EH (cell line): ENCODE measurements around the gene WNK4.
A peak's percentile ranks its signal among the peaks of the same experiment; 100 is the strongest.

Experiments
- DNase-seq: peaks from one replicate; pipeline ENCODE4 v3.0.0-alpha.2; 2015; ENCODE audit warnings: low read depth

Gene WNK4

DNA sequence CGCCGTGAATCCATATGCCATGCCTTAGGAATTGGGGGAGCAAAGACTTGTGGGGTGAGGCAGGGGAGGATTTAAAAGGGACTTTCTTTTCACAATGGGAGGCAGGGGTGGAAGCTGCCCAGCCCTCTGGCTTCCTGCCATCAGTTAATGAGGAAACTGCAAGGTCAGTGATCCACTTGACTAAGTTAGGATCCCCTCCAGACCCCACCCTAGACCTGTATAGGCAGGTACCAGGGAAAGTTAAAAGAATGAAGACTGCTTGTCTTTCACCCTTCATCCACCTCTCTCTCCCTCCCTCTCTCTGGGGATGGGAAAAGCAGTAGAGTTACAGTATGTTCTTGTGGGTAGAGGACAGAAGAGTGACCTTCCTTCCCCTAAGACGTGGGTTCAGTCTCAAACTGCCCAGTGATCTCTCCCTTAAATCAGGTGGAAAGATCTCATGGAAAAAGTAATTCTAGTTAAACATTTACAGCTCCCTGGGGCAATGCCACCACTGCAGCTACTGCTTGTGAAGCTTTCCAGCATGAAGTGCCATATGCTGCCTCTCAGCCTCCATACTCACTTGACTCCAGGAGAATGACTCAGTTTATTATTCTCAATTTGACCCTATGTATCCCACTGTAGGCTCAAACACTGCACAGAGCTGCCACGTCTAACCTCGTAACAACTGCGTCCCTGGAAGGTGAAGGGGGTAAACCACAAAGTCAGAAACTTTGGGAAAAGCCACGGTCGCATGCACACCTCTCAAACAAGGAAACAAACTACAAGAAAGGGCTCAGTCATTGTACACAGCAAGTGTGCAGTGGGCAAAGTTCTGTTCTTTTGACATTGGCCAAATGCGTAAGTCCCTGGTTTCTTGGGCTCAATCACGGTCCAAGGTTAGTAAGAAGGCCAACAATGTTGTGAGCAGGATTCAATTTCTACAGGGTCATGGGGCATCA lies 16.9 kb downstream of the WNK4 start:
- DNase-seq: no peak

DNA sequence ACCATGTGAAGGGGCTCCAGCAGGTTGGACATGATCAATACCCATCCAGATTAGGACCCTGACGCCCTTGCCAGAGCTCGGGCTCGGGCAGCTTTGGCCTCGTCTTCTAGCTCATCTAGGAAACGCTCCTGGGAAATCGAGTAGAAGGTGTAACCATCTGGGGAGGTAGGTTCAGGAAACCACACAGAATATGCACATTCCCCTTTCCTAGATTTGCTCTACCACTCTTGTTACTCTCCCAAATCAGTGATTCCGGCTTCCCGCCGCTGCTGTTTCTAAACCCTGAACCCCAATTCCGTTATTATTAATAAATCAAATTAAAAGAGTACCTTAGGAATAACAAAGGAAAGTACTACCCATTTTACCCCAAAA lies 17.6 kb downstream of the WNK4 start:
- DNase-seq: no peak

GRCh38 chr17:42798383-42799380 lies 18.3 kb downstream of the WNK4 start, which contains the start of the genes CNTD1 and COA3:
TSS of gene CNTD1 (plus strand) at chr17:42798861. CDS start at chr17:42799068, 207 bp downstream.
TSS of gene COA3 (minus strand) at chr17:42798704. CDS start at chr17:42798681, 23 bp downstream.
- DNase-seq: peak; percentile 88

GRCh38 chr17:42803074-42803883 lies 22.9 kb downstream of the WNK4 start:
- no peak for DNase-seq

- no peak for DNase-seq
Measured at GRCh38 chr17:42804918-42805367, 24.5 kb downstream of the WNK4 start.

DNA sequence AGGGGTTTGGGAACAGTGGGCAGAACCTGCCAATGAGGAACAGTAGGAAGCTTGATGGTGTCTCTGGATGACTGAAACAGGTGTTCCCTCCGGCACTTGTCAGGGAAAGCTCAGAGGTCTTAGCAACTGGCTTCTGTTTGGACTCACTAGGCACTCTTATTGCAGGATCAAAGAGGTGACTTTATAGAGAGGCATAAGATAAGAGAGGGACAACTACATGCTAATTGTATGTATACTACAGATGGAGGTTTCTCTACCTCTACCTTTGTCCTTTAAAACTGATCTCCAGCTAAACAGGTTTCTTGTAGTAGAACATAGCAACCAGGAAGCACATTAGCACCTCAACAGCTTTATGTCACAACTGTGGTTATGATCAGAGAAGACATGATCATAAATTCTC lies 25.8 kb downstream of the WNK4 start:
- no peak for DNase-seq

DNA sequence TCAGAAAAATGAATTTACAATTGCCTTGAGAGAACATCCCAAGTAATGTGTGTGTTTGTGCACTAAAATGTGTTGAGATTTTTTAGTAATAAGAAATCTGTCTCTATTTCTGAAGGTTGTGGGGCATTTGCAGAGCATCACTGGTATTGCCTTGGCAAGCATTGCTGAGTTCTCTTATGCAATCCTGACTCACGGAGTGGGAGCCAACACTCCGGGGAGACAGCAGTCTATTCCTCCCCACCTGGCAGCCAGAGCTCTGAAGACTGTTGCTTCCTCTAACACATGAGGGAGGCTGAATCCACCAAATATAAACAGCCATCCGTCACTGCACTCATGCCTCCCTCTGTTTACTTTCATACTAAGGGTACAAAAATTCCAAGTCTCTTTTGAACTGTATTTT lies 28.8 kb downstream of the WNK4 start:
- DNase-seq: peak; percentile 68

DNA sequence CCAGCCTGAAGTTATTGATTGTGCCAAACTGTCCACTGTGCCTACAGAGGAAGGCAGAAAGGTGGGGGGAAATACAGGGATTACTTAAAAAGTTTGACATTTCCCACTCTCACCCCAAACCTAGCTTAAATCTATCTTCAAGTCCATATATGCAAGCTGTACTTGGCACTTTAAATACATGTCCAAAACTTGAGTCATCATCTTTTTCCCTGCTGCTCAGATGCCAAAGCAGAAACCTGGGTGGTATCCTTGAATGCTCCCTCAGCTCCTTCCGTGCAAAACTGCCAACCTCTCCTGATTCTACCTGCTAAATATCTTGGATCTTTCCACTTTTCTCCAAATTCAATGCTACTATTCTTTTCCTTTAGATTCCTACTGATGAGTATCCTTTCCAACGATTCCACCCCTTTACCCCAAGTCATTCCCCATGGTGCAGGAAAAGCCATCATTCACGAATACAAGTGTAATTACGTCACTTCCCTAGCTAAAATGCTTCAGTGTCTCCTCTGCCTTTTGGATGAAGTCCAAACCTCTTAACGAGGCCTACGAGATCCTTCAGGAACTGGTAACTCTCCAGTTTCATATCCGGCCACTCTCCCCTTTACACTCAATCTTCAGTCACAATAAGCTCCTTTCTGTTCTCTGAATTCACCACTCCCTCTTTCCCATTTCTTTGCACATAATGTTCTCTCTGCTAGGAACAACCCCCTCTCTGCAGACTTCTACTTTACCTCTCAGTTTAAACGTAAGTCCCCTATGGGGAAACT lies 34.4 kb downstream of the WNK4 start:
- peak; percentile 68 for DNase-seq

- DNase-seq: peak; percentile 68
Measured at GRCh38 chr17:42817866-42818265, 37.5 kb downstream of the WNK4 start.

DNA sequence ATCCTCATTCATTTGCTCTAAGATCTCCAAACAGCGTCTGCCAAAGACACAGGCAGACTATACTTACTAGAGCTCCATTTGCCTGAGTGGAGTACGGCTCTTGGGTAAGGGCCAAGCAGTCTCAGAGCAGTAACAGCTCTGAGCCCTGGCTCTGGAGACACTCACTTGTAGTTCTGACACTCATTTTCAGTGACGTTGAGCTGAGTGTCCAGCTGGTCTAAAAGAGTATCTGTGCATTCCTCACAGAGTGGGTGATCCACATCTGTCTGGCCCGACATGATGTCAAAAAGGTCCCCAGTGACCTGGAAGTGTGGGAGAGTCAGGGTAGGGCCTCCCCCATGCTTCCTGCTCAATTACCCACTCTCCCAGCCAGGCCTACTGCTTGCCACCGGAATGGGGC lies 38.0 kb downstream of the WNK4 start:
- no peak for DNase-seq

DNA sequence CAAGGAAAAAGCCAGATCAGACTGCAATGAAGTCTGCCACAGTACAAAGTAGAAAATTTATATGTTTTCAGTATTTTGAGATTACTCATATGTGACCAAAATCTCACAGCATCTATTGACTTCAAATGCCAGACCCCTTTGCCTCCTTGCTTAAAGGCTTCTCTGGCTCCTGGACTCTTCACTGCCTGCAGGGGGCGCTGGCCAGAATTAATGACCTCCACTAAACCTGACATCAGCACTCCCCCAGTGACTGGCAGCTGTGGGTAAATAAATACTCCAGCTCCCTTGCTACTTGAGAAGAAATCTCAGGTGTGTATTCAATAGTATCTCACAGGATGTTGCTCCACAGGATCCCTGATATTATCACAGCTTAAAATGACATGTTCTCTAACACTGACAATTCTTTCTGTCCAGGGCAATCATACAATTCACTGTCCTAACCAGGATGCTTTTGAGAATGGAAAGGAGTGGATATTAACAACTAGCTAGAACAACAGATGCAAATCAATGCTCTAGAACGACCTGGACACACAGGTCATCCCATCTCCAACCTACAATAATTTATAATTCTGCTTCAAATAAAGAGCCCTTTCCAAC lies 39.6 kb downstream of the WNK4 start:
- peak; percentile 63 for DNase-seq

DNA sequence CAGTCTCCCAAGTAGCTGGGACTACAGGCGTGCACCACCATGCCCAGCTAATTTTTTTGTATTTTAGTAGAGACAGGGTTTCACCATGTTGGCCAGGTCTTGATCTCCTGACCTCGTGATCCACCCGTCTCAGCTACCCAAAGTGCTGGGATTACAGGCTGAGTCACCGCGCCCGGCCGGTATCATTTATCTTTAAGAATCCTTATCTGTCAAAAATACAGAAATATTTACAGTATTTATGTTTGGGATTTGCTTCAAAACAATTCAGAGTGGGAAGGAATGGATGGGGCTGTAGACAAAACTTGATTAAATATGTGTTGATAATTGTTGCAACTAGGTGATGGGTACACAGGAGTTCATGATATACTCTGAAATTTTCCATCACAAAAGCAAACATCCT lies 40.8 kb downstream of the WNK4 start:
- DNase-seq: no peak

GRCh38 chr17:42827472-42827871 lies 47.1 kb downstream of the WNK4 start:
- no peak for DNase-seq

DNA sequence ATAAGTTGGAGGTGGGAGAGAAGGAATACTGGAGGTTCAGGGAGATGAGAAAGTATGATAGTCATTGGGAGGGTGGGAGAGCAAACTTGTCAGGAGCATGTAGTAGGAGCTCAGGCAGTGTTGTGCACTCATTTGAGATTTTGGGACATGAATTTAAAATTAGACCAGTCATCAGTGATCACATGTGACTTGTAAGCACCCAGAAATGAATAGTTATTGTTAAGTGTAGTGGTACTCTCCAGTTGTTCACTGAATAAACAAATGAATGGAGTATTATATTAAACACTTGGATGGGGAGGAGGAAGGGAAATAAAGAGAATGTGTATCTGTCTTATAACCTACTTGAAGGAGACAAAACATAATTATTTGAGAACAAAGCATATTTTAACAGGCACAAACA lies 50.6 kb downstream of the WNK4 start:
- no peak for DNase-seq

DNA sequence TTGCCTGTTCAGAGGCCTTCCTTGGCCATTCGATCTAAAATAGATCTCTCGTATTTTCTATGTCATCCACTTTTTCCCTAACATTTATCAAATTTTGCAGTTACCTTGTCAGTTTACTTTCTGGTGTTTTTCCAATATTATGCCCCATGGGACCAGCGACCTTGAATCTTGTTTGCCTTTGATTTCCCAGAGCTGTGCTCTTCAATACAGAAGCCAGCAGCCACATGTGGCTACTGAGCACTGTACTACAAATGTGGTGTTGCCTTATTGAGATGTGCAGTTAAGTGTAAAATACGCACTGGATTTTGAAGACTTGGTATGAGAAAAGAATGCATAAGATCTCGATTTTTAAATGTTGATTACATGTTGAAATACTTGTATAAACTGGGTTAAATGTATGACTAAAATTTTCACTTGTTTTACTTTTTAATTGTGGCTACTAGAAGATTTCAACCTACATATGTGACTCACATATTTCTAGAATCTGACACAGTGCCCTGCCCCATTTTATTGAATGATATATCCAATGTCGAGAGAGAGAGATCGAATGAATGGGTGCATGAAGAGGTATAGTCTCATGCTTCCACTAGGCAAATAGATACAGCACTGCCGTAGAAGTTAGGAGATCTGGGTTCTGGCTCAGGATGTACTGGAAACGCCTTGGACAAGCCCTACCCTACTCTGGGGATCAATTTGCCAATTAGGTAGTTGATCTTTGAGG lies 52.0 kb downstream of the WNK4 start:
- DNase-seq: no peak

- DNase-seq: peak; percentile 87
Measured at GRCh38 chr17:42832934-42833766, 52.7 kb downstream of the WNK4 start, which contains the start of gene PSME3. TSS of gene PSME3 (plus strand) at chr17:42833397. CDS start at chr17:42833632, 235 bp downstream.

- DNase-seq: no peak
Measured at GRCh38 chr17:42833767-42834422, 53.5 kb downstream of the WNK4 start.

DNA sequence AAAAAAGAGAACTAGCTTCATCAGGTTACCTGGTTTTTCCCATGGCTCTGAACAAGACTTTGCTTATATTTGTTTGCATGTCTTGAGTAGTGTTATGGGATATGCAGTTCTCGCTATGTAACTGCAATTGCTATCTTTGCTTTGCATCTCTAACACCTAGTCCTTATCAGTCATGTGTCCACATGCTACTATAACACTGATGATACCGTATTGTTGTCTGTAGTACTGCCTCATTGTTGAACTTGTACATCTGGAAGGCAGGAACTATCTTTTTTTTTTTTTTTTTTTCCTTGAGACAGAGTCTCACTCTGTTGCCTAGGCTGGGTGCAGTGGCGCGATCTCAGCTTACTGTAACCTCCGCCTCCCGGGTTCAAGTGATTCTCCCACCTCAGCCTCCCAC lies 55.3 kb downstream of the WNK4 start:
- DNase-seq: no peak
